HG03095 (cell line): ENCODE measurements around the gene CD276.
"Not testable (repeated sequence)": the region's sequence is repeated elsewhere in the genome, so short reads cannot be mapped to it uniquely, and the experiment has no call there.

Source experiments
- ATAC-seq: cut with Tn5 transposase; IDR thresholded peaks from one replicate; pipeline ENCODE4 v1.9.1; 2021; ENCODE audit warnings: moderate library complexity; ENCODE audit not compliant: unreplicated experiment

The CD276 gene

GRCh38 chr15:73684581-73685455 is 635 bp downstream of the CD276 start:
- no peak for ATAC-seq

DNA sequence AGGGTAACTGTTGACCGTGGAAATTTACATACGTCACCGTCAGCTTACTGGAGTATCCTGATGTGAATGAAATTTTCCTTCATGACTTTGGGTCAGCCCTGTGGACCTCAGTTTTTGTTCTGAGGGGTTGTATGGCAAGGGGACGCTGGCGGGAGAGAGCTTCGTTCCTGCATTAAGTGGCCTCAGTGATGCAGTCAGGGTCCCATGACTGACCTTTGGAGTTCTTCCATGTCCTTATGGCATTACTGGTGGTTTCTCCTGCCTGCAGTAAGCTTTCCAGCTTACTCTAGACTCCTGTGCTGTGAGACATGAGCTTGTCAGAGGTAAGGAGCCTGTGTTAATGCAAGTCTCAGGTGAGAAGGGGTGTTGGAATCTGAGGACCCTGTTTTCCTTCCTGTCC is 1.8 kb downstream of the CD276 start:
- ATAC-seq: no peak

- no peak for ATAC-seq
These were observed 2.6 kb downstream of the CD276 start for GRCh38 chr15:73686781-73687256.

DNA sequence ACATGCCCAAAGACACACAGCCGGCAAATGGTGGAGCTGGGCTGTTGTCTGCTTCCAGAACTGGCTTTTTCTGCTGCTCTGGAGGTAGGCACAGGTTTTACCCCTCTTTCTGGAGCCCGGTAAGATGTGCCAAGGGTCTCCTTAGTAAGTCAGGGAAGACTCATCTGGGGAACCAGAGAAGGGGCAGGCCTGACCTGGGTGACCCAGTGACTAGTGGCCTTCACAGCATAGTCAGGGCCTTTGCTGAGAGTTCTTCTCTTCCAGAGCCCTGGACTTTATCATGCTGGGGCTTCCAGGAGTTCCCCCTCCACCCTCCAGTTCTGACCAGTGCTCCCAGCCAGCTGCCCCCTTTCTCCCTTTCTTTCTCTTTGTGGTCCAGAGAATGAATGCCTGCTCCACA is 3.2 kb downstream of the CD276 start:
- no peak for ATAC-seq

DNA sequence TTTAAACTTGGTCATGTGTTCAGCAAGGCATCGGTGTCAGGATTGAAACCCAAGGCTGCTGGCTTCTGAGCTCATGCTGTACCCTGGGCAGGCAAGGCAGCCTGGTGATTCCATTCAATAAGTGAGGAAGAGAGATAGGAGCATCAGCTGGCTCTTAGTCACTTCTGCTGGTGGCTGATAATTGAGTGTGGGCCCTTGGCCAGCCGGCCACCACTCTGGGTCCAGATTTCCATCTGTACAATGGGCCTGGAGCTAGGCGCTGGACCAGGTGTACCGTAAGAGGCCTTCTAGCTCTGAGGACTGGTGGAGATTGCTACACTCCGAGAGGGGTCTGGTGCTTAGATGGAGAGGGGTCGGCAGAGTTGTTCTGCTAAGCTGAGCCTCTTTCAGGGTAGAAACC is 4.3 kb downstream of the CD276 start:
- no peak for ATAC-seq

- ATAC-seq: no peak
These were observed 7.2 kb downstream of the CD276 start for GRCh38 chr15:73691396-73691795.

GRCh38 chr15:73694419-73694818 is 10.2 kb downstream of the CD276 start:
- no peak for ATAC-seq

GRCh38 chr15:73695773-73696640 is 11.8 kb downstream of the CD276 start:
- no peak for ATAC-seq

DNA sequence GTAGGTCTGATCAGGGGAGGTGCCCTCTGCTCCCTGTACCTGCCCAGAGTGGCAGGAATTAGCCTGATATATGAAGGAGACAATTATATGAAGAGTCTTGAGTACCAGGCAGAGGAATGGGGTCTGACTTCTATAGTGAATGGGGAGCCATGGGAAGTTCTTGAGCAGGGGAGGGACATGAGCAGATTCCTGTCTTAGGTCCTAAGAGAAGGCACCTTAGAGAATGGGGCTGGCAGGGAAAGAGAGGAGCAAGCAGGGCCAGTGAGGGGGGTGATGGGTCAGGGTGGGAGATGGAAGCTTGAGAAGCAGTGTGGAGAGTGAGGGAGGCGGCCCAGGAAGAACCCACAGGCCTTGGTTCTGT is 12.4 kb downstream of the CD276 start:
- ATAC-seq: no peak

GRCh38 chr15:73697033-73697467 is 12.9 kb downstream of the CD276 start:
- peak; percentile 74 for ATAC-seq

DNA sequence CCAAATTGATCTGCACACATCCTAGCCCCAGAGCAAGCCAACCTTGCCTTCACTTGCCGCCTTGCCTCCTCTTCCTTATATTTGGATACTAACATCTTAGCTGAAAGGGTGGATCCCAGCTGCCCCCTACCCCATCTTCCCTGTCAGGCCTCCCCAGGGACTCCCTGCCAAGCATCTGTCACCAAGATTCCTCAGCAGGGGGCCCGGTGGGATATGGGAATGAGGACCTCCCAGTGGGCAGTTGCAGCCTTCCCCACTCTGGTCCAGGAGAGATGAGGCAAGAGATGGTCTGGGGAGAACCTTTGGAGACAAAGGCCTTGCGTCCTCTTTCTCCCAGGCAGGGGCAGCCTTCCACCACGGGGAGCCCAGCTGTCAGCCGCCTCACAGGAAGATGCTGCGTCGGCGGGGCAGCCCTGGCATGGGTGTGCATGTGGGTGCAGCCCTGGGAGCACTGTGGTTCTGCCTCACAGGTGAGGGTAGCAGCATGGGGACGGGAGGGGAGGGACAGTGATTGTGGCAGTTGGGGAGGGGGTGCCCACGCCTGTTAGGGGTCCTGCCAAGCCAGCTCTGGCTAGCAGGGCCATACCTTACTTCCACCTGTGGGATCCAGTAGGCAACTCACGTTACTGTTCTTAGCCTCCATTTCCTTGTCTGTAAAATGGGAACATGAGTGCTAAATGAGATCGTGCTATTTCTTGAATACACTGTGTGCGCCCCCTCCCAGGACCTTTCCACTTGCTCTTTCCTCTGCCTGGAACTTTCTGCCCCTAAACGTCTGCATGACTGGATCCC is 15.3 kb downstream of the CD276 start:
- no peak for ATAC-seq

GRCh38 chr15:73700041-73700842 is 16.1 kb downstream of the CD276 start:
- no peak for ATAC-seq

- not testable (repeated sequence) for ATAC-seq
These were observed 18.4 kb downstream of the CD276 start for GRCh38 chr15:73702311-73703239.

DNA sequence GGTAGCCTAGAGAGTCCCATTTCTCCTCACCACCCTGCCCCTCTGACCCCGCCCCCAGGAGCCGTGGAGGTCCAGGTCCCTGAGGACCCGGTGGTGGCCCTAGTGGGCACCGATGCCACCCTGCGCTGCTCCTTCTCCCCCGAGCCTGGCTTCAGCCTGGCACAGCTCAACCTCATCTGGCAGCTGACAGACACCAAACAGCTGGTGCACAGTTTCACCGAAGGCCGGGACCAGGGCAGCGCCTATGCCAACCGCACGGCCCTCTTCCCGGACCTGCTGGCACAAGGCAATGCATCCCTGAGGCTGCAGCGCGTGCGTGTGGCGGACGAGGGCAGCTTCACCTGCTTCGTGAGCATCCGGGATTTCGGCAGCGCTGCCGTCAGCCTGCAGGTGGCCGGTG is 19.4 kb downstream of the CD276 start:
- ATAC-seq: not testable (repeated sequence)

DNA sequence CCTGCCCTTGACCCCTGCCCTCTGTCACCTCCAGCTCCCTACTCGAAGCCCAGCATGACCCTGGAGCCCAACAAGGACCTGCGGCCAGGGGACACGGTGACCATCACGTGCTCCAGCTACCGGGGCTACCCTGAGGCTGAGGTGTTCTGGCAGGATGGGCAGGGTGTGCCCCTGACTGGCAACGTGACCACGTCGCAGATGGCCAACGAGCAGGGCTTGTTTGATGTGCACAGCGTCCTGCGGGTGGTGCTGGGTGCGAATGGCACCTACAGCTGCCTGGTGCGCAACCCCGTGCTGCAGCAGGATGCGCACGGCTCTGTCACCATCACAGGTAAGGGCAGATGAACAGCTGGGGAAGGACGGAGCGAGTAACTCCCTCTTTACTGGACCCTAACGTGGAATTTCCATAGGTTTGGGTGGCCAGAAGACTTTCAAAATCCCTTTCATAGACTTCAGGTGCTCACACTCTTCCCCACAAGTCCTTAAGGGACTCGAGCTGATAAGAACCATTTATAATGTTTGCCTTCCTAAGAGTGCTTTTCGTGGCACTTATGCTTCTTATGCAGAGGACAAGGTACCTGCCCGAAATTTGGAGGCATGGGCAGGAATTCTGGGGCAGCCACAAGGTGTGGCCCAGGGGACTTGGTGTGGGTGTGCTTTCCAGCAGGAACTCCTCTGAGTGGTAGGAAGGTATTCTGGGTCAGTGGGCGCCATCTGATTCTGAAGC is 20.1 kb downstream of the CD276 start:
- ATAC-seq: not testable (repeated sequence)

- ATAC-seq: no peak
These were observed 20.9 kb downstream of the CD276 start for GRCh38 chr15:73704869-73705645.

DNA sequence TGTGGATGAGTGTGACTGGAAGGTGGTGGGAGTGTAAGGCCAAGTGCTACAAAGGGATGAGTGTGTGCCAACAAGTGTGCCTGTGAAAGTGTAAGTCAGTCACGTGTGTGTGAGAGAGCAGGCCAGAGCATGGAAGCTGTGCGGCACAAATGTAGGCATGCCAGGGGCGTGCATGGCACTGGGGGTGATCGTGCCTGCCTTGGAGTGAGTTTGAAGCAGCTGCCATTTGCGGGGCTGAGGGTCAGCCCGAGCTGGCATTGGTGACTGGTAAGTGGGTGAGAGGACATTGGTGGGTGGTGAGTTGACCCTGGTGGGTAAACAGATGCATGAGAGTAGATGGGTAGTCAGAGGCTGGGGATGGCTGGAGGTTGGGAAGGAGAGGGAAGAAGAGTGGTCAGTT is 24.5 kb downstream of the CD276 start:
- no peak for ATAC-seq

DNA sequence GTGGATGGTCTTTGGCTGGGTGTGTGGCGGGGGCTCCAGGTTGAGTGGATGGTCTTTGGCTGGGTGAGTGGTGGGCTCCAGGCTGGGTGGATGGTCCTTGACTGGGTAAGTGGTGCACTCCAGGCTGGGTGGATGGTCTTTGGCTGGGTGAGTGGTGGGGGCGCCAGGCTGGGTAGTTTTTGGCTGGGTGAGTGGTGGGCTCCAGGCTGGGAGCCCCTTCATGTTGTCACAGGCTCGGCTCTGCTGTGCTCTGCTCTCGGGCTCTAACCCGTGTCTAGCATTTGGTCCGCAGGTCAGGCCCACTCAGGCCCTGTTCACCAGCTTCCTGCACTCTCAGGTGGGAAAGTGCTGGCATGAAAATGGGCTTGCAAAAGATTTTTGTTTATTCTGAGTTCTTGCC is 25.1 kb downstream of the CD276 start:
- ATAC-seq: no peak
